Lower leg skin (tissue), 3 donors: ENCODE measurements around the gene SUSD4.

Source experiments
- POLR2A ChIP-seq, 2 donors: fragments of 450-650 bp; IDR thresholded peaks; one replicate each; pipeline ENCODE4 v1.6.1; 2016 to 2017; ENCODE audit warnings: antibody characterized with exemption in 2 of 2, mild to moderate bottlenecking in 1 of 2, moderate library complexity in 1 of 2
- TF ChIP-seq, protein P1 (sequence below), 3 donors: fragments of 450-650 bp; IDR thresholded peaks; one replicate each; pipeline ENCODE4 v1.5.1; 2016; ENCODE audit warnings: antibody characterized with exemption in 3 of 3, mild to moderate bottlenecking in 3 of 3, moderate library complexity in 2 of 3

DNA sequence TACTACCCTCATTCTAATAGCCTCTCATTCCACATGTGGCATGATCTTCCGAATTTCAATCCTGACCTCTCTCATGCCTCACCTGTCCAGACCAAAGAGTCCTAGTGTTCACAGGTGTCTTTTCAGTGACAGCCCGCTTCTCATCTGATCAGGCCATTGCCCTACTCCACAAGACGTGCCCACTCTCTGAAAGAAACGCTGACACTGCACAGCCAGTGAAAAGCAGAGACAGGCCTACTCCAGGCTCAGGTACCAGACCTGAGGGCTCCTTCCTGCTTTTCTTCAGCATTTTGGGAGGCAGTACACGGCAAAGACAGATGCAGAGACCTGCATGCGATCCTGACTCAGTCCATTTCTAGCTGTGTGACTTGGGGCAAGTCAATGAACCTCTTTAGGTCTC, 43.0 kb downstream of the SUSD4 start:
- TF ChIP-seq, protein P1, sequence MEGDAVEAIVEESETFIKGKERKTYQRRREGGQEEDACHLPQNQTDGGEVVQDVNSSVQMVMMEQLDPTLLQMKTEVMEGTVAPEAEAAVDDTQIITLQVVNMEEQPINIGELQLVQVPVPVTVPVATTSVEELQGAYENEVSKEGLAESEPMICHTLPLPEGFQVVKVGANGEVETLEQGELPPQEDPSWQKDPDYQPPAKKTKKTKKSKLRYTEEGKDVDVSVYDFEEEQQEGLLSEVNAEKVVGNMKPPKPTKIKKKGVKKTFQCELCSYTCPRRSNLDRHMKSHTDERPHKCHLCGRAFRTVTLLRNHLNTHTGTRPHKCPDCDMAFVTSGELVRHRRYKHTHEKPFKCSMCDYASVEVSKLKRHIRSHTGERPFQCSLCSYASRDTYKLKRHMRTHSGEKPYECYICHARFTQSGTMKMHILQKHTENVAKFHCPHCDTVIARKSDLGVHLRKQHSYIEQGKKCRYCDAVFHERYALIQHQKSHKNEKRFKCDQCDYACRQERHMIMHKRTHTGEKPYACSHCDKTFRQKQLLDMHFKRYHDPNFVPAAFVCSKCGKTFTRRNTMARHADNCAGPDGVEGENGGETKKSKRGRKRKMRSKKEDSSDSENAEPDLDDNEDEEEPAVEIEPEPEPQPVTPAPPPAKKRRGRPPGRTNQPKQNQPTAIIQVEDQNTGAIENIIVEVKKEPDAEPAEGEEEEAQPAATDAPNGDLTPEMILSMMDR (IDR thresholded peaks at IDR 0.05): no peak
- no peak for TF ChIP-seq POLR2A (IDR thresholded peaks at IDR 0.05)
